ENCODE data around the gene FAF2. TPM values are rescaled to one million over a fixed set of nuclear protein-coding genes. Genes with fewer than 3 reads are reported as not detected.

FAF2 gene
- total and polyA plus RNA-seq, 2 donors (not counting 3 experiments of a cell fraction or from before 2014, with no cell fraction given) = 27.9 to 43.5 TPM

DNA sequence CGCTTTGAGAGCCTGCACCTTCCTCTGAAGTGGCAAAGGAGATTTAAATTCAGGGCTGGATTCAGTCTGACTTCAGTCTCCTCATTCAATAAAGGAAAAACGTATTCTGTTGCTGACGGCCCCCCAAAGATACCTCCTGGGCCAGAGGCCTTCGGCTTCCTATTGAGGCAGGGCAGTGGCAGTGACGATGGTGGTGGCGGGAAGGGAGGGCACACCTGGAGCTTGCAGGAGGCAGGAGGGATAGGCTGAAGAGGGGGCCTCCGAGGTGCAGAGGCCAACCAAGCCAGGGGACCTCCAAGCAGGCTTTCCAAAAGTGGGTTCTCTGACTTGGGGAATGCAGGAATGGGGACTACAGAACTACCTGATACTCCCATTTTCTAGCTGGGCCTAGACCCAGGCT, 73.1 kb downstream of the FAF2 start:
- BruUV-seq (replicated peaks) = no TSS peak
- no peaks in the 10 kb centered on the region for H3K79me2 ChIP-seq (ENCODE audit: control insufficient read depth, insufficient read depth, low read length)

More for the DNA sequence above, 73.1 kb downstream of the FAF2 start:
- Histone ChIP-seq H3K9ac (replicated peaks; ENCODE audit: extremely low read depth, insufficient read depth, low read length) (no peak overlapping the region), H3K4me2 (ENCODE audit: insufficient read depth, low read length) (no peak overlapping the region), H3K9me3 (replicated peaks; ENCODE audit: control insufficient read depth, insufficient read depth, low read length) (no peaks in the 10 kb centered on the region), H3K9me1 (replicated peaks; ENCODE audit: control insufficient read depth, extremely low read depth, insufficient read depth, low read length) (no peaks in the 10 kb centered on the region), H3K27ac (ENCODE audit: insufficient read depth, low read depth, low read length) (no peak overlapping the region), H3K27me3 (ENCODE audit: control insufficient read depth in 2 of 2, insufficient read depth in 2 of 2, low read length in 2 of 2) (no peaks in the 10 kb centered on the region), H4K20me1 (replicated peaks; ENCODE audit: control insufficient read depth, extremely low read depth, insufficient read depth, low read length) (no peaks in the 10 kb centered on the region), H2AFZ (ENCODE audit: low read depth, low read length) (no peak overlapping the region), H3K36me3 (ENCODE audit: control insufficient read depth in 2 of 2, extremely low read depth in 1 of 2, insufficient read depth in 2 of 2, low read length in 2 of 2) (no peaks in the 10 kb centered on the region), H3K4me1 (ENCODE audit: control insufficient read depth, extremely low read depth, insufficient read depth, low read length) (no peaks in the 10 kb centered on the region), H3K4me3 (replicated peaks in 1 of 3; ENCODE audit: insufficient read depth in 1 of 3, low read depth in 1 of 3, low read length in 3 of 3) (no peak overlapping the region)
- FAIRE-seq (no peak), DNase-seq (ENCODE audit: low read depth, low spot score) (no peak)
- intact Hi-C loops (cut with micrococcal nuclease) = no loop called here
- CTCF ChIA-PET = no interaction called here
- POLR2A ChIA-PET = no interaction called here
- dilution Hi-C loops (cut with MboI; ENCODE audit: extremely low pct_ligation_motif_present, low sequenced_read_pairs) = no loop called here
- TF ChIP-seq GATA2 (IDR thresholded peaks at IDR 0.05; ENCODE audit: insufficient read depth, insufficient read length, low read depth, low read length) (no peak), MYC (IDR thresholded peaks at IDR 0.05; ENCODE audit: low read depth, low read length) (no peak), EZH2 (IDR thresholded peaks at IDR 0.05; ENCODE audit: borderline replicate concordance, low read depth, low read length, severe bottlenecking) (no peak), POLR2AphosphoS5 (IDR thresholded peaks at IDR 0.05; ENCODE audit: insufficient read depth, low read depth, low read length) (no peak), POLR2A (IDR thresholded peaks at IDR 0.05; ENCODE audit: low read depth, low read length) (no peak), FOS (IDR thresholded peaks at IDR 0.05; ENCODE audit: borderline replicate concordance, insufficient read depth, low read length) (no peak), JUN (IDR thresholded peaks at IDR 0.05; ENCODE audit: borderline replicate concordance, insufficient read depth, insufficient read length, low read depth) (no peak)
- TF ChIP-seq, protein P1, sequence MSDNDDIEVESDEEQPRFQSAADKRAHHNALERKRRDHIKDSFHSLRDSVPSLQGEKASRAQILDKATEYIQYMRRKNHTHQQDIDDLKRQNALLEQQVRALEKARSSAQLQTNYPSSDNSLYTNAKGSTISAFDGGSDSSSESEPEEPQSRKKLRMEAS (IDR thresholded peaks at IDR 0.05; ENCODE audit: insufficient read depth, insufficient read length) = no peak
- TF ChIP-seq, protein P2, sequence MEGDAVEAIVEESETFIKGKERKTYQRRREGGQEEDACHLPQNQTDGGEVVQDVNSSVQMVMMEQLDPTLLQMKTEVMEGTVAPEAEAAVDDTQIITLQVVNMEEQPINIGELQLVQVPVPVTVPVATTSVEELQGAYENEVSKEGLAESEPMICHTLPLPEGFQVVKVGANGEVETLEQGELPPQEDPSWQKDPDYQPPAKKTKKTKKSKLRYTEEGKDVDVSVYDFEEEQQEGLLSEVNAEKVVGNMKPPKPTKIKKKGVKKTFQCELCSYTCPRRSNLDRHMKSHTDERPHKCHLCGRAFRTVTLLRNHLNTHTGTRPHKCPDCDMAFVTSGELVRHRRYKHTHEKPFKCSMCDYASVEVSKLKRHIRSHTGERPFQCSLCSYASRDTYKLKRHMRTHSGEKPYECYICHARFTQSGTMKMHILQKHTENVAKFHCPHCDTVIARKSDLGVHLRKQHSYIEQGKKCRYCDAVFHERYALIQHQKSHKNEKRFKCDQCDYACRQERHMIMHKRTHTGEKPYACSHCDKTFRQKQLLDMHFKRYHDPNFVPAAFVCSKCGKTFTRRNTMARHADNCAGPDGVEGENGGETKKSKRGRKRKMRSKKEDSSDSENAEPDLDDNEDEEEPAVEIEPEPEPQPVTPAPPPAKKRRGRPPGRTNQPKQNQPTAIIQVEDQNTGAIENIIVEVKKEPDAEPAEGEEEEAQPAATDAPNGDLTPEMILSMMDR (IDR thresholded peaks at IDR 0.05; ENCODE audit: extremely low read depth in 1 of 2, insufficient read depth in 1 of 2, low read depth in 1 of 2, low read length in 2 of 2) = no peak

Measured in endothelial cell of umbilical vein (primary cell).